NCI-H1417 (cell line): ENCODE data around the gene MVB12B.

Experiments
- DNase-seq, 3 experiments: peaks; one replicate each; lab custom pipeline; 2025; lab: John Stamatoyannopoulos, UW

The MVB12B gene

DNA sequence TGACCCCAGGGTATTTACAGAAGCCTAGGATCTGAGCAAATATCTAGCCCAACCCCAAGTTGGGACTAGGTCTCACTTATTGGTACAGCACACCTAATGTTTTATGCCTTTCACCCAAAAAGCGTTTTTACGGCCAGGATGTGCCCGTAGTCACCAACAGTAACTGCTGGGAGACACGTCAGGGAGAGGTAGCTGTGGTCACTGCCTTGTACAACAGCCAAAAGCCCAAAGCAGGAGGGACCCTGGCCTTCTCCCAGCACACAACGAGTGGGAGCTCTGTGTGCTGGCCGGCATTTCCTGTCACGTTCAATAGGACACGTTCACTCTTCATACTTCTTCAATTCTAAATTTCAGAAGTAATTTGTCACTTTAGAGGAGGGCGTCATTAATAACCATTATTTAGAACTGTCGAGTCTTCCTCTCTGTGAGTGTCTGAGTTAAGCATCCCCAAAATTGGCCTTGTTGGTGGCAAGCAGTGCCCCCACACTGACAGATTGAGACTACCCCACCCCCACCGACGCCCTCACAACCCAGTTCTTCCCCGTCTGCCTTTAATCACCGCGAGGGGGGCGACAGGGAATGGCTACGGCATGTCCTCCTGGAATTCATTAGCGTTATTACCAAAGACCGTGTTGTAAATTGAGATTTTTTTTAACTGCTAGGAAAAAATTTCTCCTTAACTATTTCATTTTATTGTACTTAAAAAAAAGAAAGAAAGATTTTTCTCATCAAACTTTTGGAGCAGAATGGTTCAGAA lies 80.7 kb downstream of the MVB12B start:
- no peak for DNase-seq

DNA sequence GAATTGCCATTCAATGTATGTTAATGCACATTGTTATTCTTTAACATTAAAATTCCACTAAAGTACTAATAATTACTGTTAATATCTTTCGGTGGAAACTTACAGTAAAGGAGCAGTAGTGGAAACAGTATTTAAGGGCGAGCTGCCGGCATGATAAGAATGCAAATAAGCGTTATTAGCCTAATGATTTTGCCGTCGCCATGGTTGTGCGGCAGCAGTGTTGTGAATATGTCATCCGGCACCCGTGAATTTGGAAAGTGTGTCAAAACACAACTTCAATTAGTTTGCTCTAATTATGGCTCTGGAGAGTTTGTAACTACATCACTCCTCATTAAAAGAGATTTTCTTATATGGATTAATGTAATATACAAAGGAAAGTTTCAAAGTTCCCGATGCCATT lies 81.4 kb downstream of the MVB12B start:
- DNase-seq = no peak

GRCh38 chr9:126410229-126410628 lies 83.6 kb downstream of the MVB12B start:
- no peak for DNase-seq

GRCh38 chr9:126411225-126411947 lies 84.8 kb downstream of the MVB12B start:
- DNase-seq = peak in 1 of 3 experiments; percentile 56

DNA sequence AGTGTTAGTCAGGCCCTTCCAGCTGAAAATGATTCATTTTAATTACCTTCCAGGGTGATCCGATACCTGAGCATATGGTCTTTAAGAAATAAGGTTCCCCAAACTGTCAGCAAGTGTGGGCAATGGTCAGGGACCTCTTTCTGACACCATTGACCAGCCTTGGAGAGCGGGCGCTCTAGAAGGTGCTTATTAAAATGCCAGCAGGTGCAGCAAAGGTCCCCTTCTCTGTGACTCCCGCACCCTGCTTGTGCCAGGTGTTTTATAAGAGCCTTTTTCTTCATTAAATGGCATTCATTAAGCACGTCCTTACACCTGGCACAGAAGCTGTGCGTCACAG lies 85.3 kb downstream of the MVB12B start:
- peak; percentile 48 to 92 (median 75) for DNase-seq

- peak in 2 of 3 experiments; percentile 6 to 43 for DNase-seq
Observed at GRCh38 chr9:126412905-126413304, 86.3 kb downstream of the MVB12B start.

GRCh38 chr9:126413391-126414068 lies 86.9 kb downstream of the MVB12B start:
- peak in 2 of 3 experiments; percentile 37 to 49 for DNase-seq

DNA sequence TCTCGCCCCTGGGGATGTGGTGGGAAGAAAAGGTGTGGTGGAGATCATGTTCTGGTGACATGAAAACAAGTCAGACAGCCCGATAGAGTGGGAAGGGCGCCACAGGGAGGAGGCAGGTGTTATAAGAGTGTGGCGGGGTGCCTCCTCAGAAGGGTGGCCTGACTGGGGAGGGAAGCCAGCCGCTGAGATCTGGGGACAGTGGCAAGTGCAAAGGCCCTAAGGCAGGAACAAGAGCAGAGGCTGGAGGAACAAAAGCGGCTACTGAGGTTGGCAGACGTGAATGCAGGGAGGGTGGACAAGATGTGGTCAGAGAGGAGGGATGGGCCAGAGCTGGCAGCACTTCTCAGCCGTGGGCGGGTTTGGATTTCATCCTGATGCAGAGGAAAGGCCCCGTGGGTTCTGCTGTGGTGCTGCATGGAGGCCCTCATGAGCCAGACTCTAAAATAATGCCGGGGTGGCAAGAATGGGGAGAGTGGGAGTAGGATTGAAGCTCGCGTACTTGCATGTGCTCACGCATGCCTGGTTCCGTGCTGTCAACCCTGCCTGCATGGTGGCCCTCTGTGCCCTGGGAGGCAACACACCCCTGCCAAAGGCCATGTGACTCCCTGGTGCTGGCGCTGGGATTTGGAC lies 89.2 kb downstream of the MVB12B start:
- no peak for DNase-seq

DNA sequence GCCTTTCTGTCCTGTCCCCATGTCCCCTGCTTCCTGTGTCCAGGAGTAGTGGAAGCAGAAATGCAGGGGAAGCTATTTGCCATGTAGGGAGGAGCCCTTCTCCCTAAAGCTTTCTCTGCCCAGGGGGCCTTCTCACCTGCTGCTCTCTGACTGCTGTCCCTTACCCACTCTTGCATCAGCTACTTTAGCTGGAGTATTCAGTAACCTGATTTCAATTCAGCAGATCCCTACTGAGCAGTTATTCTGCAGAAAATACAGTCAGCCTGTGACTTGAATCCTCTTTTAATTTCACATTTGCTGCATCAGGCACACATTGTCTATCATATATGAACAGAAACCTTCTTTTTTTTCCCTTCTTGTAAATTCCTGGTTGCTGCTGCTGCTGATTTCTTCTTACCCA lies 90.4 kb downstream of the MVB12B start:
- peak; percentile 73 to 95 (median 87) for DNase-seq

DNA sequence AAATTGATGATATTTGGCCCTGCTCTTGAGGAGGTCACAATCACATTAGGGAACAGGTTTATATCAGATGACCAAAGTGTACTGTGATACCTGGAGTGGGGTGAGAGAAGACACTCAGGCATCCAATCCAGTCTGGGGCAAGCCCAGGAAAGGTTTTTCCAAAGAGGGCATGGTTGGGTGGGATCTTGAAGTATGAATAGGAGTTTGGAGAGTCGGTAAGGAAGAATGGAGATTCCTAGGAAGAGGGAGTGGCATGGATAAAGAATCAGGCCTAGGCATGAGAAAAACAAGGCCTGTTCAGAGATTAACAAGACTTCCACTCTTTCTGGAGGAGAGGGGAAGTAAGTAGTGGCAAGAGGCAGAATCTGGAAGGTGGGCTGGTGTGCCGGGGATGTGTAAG lies 91.1 kb downstream of the MVB12B start:
- DNase-seq = no peak

DNA sequence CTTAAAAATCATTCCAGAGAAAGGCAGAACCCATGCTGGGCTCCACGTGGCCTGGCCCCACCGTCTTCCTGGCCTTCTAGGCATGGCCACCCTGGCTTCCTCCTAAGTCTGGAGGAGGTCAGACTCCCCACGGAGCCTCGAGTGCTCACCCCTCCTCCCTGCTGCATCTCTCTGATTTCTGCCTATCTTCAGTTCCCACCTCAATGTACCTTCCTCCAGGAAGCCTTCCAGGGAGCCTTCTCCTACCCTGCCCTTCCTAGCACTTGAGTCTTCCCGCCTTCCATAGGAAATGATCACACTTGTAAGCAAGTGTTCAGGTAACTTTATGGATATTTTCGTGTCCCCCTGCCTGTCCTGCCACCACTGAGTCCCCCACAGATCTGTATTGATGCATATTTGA lies 92.0 kb downstream of the MVB12B start:
- DNase-seq = no peak

GRCh38 chr9:126419475-126419874 lies 92.8 kb downstream of the MVB12B start:
- DNase-seq = peak; percentile 83 to 99 (median 93)

DNA sequence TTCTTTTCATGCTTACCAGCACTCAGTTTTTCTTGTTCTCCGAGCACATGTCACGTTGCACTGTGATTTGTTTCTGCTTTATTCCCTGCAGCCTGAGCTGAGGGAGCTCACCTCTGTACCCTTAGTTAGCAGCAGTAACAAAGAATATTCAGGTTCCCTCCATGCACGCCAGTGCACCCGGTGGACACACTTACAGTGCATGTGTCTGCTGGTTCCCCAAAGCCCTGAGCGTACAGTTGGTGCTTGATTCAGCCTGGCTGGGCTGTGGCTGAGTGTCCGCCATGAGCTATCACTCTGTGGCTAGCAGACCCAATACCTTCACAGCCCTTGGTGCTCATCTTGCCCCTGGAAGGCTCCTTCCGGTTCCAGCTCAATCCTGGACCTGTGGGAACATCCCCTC lies 93.5 kb downstream of the MVB12B start:
- DNase-seq = peak in 2 of 3 experiments; percentile 34 to 74

GRCh38 chr9:126420643-126421564 lies 94.3 kb downstream of the MVB12B start:
- DNase-seq = peak; percentile 71 to 99 (median 95)

DNA sequence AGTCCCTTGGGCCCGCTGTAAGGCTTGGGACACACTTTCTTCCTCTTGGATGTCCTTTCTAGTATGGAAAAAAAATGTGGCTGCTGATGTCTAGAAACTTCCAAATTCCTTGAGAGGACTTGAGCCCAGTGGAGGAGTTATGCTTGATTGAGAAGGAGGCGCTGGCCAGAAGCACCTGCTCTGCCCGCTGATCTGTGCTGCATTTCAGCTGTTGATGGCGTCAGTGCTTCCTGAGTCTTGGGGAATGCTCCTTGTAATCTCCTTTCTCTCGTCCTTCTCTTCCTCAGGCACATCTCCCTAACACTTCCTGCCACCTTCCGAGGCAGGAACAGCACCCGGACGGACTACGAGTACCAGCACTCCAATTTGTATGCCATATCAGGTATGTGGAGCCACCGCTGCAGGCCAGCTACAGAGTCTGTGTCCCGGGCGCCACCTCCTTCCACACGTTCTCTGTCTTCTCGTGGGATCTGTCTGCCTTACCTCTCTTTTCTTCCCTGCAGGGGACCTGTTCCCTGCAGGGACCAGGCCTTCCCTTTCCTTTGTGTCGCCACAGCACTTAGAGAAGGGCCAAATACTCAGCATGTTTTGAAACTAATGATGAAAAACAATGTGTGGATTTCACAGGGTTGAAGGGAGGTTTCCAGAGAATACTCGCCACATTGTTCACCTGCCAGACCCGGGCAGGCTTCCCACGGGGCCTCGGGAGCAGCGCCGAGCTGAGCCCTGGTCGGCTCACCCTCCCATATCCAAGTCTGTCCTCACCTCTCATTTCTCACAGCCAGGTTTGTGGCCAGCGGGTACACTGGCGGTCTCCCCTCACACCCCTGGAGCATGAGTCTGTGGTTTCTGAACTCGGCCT lies 95.2 kb downstream of the MVB12B start:
- DNase-seq = peak; percentile 68 to 89 (median 71)

- DNase-seq = peak in 2 of 3 experiments; percentile 37 to 58
Observed at GRCh38 chr9:126423142-126423915, 96.7 kb downstream of the MVB12B start.

DNA sequence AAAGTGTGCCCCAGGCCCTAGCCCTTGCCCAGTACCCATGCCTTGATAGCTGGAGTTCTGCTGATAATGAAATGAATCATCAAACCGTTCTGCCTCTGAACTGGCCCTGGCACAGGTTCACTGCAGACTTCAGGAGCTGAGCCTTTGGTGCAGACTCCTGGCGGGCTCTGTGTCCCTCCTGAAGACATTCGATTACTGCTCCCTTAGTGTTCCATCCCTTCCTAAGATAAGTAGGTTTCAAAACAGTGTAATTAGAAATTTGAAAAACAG lies 97.2 kb downstream of the MVB12B start:
- DNase-seq = peak in 1 of 3 experiments; percentile 21

DNA sequence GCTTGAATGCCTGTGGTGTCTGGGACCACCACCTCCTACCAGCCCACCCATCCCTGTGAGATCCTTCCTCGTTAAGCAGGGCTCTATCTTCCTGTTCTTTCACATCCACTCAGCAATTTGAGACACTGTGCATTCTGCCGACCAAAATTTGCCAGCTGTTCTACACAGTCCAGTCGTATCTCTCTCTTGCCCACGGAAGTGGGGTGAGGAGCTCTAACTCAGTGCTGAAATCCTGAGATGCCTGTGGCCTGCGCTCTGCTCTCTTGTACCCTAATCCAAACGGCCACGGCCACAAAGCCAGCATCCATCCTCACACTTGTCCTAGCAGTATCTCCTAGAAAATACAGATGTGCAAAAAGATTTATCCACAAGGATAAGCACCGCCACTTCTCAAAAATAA lies 97.9 kb downstream of the MVB12B start:
- DNase-seq = peak in 1 of 3 experiments; percentile 37

GRCh38 chr9:126428534-126429175 lies 102.0 kb downstream of the MVB12B start:
- DNase-seq = peak in 2 of 3 experiments; percentile 17 to 43
